NCI-H2227 (cell line): ENCODE results near the gene C14orf119.

ENCODE experiments used
- DNase-seq: peaks from one replicate; lab custom pipeline; 2025; ENCODE audit not compliant: unreplicated experiment; lab: John Stamatoyannopoulos, UW

The C14orf119 gene

GRCh38 chr14:23125011-23125410, 29.7 kb downstream of the C14orf119 start:
- no peak for DNase-seq

GRCh38 chr14:23125933-23126524, 30.7 kb downstream of the C14orf119 start:
- no peak for DNase-seq

GRCh38 chr14:23126548-23127278, 31.4 kb downstream of the C14orf119 start:
- DNase-seq = no peak

- DNase-seq = no peak
Measured at GRCh38 chr14:23127861-23128260, 32.6 kb downstream of the C14orf119 start.

GRCh38 chr14:23128969-23129758, 33.9 kb downstream of the C14orf119 start:
- no peak for DNase-seq

GRCh38 chr14:23129759-23130316, 34.5 kb downstream of the C14orf119 start:
- DNase-seq = no peak

- DNase-seq = no peak
Measured at GRCh38 chr14:23130871-23131270, 35.6 kb downstream of the C14orf119 start.

GRCh38 chr14:23131482-23131881, 36.2 kb downstream of the C14orf119 start:
- no peak for DNase-seq

- DNase-seq = no peak
Measured at GRCh38 chr14:23132970-23133369, 37.7 kb downstream of the C14orf119 start.

- no peak for DNase-seq
Measured at GRCh38 chr14:23136566-23137133, 41.3 kb downstream of the C14orf119 start.

GRCh38 chr14:23137192-23137812, 42.0 kb downstream of the C14orf119 start:
- DNase-seq = no peak

- no peak for DNase-seq
Measured at GRCh38 chr14:23137813-23138535, 42.7 kb downstream of the C14orf119 start.

GRCh38 chr14:23139874-23140273, 44.6 kb downstream of the C14orf119 start:
- DNase-seq = no peak

- no peak for DNase-seq
Measured at GRCh38 chr14:23140371-23140770, 45.1 kb downstream of the C14orf119 start.

GRCh38 chr14:23141706-23142444, 46.6 kb downstream of the C14orf119 start:
- no peak for DNase-seq

- DNase-seq = no peak
Measured at GRCh38 chr14:23142826-23143225, 47.5 kb downstream of the C14orf119 start.

GRCh38 chr14:23143911-23144310, 48.6 kb downstream of the C14orf119 start:
- no peak for DNase-seq

- no peak for DNase-seq
Measured at GRCh38 chr14:23145794-23146350, 50.6 kb downstream of the C14orf119 start.

GRCh38 chr14:23146351-23146910, 51.1 kb downstream of the C14orf119 start:
- no peak for DNase-seq
